NCI-H2171 treated with DMSO at 0.1 percent for 48 hours (cell line): Measurements from ENCODE around the gene PRPS1.
"Not testable (repeated sequence)": the region's sequence is repeated elsewhere in the genome, so short reads cannot be mapped to it uniquely, and the experiment has no call there.

Source experiments
- DNase-seq: peaks from one replicate; lab custom pipeline; 2025; lab: John Stamatoyannopoulos, UW

The PRPS1 gene

DNA sequence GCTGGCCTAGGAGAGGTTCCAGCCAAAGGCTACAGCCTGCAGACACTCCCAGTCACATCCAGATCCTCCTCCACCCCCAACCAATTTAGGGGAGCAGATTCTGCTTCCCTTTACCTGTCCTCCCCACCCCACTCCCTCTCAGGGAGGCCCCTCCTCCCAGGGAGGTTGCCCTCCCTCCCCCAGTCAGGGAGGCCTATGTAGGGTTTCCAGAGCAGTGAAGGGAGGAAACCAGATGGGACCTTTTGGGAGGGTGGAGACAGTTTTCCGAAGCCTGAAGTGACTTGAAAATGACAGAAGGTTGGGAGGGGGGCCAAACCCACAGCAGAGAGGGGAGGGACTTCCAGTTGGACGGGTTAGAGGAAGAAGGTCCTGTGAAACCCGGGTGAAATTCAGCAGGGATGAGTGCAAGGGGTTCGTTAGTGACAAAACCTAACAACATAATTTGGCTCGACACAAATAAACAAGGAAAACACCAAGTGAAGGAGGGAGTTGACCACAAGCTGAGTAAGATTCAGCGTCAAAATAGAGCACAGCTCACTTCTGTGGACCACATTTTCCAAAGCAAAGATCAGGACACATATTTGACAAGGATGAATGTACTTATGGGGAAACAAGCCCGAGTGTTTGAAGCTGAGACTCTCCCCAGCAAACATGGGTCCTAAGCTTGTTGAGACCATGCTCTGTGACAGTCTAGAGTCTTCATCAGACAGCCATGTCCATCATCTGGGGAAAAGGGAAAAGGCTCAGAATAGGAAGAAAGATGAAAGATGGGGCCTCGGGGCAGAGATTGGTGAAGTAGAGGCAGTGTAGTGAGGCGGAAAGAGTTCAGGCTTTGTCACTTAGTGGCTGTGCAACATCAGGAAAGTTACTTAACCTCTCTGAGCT is 46.4 kb downstream of the PRPS1 start:
- peak; percentile 84 for DNase-seq

DNA sequence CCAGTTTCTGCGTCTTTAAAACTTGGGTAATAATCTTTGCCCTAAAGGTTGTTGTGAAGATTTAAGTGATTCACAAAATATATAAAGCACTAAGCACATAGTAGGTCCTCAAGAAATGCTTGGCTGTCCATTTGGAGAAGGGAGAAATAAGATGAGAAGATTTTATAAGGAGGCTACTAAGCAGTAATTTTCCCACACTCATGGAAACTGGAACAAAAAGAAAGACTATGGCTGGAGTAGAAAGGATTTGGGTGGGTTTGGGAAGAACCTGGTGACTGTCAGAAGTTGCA is 47.0 kb downstream of the PRPS1 start:
- DNase-seq: no peak

DNA sequence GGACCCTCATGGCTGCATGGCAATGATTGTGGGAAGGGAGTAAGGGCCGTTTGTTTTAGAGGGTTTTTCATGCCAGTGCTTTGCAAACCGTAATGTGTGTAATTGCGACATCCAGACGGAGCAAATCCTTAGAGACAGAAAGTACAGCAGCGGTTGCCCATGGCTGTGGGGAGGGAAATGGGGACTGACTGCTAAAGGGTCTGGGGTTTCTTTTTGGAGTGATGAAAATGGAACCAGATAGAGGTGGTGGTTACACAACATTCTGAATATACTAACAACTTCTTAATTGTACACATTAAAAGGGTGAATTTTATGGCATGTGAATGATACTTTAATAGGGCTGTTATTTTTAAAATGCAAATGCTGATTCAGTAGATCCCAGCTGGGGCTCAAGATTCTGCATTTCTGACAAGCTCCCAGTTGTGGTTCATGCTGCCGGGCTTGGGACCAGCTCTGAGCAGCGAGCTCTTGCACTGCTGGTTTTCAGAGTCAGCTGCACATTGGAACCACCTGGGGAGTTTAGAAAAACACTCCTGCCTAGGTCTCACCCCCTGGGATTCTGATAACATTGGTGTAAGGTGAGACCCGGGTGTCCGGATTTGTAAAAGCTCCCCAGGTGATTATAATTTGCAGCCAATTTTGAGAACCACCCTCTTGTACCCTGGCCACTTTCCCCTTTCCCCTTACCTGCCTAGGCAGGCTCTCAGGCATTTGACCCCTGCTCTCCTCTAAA is 47.7 kb downstream of the PRPS1 start:
- peak; percentile 52 for DNase-seq

DNA sequence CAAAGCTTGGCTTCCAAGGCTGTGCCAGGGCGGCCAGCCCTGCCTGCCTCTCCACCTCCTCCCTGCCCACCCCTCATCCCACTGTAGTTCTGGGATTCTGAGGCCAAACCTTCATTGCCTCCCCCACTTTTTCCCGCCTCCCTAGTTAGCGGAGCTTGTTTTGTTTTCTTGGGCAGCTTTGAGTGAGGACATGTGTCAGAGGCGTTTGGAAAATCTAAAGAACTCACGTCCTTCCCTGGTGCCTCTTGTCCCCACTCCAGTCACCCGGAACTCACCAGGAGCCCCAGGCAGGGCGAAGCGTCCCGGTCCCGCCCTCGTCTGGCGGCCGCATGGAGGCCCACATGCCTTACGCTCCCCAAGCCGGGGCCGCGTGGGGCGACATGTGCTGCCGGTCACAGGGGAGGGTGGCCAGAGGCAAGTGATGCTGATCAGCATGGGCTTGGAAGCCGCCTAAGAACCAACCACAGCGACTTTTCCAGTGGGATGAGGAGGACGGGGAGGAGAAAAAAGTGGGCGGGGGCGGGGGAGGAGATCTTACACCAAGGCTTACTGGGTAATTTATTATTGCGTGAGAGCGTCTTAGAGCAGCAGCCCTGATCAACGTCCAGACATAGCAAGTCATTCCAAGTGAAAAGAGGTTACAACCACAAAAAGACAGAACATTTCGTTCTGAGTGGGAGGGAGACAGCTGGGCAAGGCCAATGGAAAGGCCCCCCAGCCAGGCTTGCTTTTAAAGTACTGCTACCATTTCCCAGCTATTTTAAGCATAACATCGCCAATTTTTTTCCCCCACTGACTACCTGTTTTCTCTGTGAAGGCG is 48.5 kb downstream of the PRPS1 start:
- DNase-seq: peak; percentile 76

DNA sequence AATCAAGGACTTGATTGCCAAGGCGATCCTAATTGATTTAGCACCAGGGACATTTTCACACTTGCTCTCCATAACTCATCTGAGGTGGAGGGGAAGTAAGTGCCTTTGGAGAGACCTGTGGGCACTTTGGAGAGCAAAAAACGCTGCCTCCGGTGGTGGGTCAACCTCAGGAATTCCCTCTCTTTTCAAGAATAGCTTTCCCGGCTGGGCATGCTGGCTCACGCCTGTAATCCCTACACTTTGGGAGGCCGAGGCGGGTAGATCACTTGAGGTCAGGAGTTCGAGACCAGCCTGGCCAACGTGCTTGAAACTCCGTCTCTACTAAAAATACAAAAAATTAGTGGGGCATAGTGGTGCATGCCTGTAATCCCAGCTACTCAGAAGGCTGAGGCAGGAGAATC is 49.2 kb downstream of the PRPS1 start:
- no peak for DNase-seq

DNA sequence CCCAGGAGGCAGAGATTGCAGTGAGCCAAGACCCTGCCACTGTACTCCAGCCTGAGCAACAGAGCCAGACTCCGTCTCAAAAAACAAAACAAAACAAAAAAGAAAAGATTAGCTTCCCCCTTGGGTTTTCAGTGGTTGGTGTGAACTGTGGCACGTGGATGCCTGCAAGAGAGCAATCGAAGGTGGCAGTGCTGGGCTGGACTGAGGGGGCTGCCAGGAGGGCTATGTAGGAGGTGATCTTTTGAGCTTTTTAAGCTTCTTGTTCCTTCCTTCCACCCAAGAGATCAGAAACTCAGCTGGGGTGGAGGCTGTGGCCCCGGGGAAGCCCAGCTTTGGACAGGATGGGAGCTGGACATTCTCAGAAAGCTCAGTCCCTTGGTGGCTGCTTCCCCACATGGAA is 49.6 kb downstream of the PRPS1 start:
- no peak for DNase-seq

DNA sequence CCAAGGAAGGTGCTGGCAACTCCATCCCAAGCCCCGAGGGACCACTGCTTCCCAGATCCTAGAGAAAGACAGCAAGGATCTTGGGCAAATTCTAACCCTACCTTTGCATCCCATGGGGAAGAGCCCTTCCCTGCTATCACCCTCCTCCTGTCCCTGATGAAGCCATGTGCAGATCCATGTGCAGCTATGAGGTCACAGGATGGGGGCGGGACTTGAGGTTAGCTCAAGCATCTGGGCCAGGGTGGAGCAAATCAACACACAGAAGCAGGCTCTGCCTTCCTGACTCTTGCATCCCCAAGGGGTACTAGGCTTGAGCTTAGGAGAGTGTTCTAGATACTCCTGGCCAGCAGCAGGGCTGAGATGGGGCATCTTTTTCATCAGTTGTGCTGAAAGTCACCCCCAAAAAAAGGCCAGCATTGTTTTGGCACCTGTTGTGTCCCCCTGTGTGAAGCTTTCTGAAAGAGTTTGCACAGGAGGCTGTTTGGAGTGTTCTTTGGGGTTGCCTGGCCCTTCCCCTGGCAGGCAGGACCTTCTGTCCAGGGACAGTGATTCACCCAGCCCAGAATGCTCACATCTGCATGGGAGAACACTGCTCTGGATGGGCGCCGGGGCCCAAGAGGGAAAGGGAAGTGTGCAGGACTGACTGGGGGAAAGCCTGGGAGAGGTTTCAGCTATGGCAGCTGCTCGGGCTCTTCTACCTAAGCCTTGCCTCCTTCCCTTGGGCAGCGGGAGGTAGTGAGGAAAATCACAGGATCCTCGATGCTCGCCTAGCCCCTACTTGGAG is 50.8 kb downstream of the PRPS1 start:
- no peak for DNase-seq

DNA sequence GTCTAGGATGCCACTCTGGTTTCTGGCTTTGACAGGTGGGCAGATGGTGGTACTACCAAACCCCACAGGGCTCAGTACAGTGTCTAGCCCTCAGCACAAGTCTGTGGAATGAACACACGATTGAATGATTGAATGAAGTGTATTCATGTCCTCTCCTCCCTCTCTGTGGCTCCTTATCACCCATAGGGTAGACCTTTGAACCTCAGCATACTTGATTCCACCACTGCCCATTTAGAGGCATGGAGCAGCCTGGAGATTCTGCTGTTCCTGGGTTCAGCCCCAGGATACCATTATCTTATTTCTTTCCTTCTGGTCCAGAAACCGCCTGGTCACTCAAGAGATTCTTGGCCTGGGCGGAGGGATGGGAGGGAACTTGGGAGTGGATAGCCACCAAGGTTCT is 53.9 kb downstream of the PRPS1 start:
- no peak for DNase-seq

DNA sequence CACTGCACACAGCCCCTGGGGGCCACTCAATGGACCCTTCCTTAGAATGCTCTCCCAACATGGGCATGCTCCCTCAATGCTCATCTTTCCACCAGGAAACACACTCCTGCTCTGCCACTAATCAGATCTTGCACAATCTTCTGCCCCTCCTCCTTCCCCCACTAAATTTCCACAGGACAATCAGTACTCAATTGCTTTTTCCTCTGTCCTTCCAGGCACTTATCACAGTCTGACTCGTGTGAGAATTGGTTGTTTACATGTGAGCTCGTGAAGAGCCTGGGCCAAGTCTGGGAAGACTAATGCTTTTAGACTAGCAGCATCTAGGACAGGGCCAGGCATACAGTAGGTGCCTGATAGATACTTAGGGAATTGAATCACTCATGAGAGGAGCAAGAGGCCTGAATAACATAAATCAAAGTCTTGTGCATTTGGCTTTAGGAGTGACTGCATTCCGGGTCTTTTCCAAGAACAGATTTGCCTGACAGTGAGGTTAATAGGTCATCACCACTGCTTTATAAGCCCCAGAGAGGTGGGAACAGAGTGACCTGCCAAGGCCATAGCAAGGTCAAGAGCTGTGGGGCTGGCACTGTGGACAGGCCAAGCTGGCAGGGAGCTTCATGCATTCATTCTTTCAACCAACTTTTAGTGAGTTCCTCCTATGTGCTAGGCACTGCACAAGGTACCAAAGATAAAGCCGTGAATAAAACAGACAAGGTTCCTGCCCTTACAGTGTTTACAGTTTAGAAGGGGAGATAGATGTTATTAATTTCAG is 55.0 kb downstream of the PRPS1 start:
- no peak for DNase-seq

DNA sequence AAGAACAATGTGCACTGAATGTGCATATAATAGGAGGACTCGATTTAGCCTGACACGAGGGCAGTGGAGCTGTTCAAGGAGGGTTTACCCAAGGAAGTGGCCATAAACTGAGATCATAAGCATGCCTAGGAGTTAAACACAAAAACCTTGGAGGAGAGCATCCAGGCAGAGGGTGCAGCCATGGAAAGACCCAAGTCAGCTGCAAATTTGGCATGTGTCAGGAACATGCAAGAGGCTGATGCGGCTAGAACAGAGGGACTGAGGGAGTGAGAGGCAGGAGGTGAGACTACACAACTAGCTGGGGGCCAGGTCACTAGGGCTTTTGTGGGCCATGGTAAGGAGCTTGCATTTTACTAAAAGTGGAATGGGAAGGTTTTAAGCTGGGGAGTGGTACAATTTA is 55.6 kb downstream of the PRPS1 start:
- DNase-seq: no peak

DNA sequence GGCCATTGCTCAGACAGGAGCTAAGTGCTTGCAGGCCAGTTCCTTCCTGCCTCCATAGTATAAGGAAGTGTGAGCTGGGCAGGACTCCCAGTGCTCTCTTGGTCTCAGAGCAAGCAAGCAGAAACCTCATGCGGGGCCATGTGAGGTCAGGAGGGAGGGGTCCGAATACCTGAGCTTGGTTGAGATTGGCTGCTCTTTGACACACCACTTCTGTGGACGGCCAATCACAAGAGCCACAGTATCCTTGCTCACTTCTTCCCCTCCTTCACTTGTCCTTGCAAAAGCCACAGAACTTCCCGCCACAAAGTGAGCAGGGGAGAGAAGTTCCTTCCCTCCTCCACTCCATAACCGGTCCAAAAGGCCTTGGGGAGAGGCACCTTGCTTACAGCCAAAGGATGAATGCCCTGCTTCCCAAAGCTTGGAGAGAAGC is 56.7 kb downstream of the PRPS1 start:
- no peak for DNase-seq

DNA sequence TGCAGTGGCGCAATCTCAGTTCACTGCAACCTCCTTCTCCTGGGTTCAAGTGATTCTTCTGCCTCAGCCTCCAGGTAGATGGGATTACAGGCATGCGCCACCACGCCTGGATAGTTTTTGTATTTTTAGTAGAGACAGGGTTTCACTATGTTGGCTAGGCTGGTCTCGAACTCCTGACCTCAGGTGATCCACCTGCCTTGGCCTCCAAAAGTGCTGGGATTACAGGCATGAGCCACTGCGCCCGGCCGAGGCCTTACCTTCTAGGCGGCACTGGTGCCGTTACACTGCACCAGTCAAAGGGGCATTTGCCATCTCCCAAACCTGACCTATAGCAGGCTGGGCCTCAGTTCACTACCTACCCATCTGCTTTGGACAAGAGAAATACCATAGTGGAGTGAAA is 57.3 kb downstream of the PRPS1 start:
- DNase-seq: not testable (repeated sequence)

DNA sequence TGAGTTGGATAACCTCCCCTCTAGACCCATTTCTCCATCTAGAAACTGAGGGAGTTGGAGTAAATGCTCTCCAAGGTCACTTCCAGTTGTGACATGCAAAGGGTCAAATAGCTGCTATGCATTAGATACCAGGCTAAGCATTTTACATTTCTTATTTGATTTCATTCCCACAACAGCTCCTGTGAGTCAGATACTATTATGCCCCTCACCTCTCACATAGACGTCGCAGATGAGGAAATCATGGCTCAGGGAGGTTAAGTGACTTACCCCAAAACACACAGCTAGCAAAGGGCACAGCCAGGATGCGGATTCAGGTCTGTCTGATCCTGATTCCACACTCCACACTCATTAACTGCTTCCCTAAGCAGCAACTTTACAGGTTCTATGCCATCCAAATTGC is 57.7 kb downstream of the PRPS1 start:
- DNase-seq: no peak

DNA sequence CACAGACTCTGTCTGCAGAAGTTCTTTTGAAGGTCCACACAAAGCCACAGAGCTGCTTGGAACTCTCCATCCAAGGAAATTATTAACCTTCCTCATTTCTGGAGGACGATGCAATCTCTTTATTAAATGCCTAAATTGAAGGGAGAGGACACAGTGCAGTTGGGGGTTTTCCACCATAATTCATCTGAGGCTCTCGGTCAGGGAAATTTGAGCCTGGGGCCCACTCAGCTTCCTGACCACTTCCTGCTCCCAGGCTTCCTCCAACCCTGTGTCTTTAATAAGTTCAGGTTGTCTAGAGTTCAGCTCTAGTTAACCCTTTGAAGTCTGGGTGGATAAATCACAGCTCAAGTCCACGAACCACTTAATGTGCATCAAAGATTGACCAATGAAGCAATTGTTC is 58.5 kb downstream of the PRPS1 start:
- no peak for DNase-seq

DNA sequence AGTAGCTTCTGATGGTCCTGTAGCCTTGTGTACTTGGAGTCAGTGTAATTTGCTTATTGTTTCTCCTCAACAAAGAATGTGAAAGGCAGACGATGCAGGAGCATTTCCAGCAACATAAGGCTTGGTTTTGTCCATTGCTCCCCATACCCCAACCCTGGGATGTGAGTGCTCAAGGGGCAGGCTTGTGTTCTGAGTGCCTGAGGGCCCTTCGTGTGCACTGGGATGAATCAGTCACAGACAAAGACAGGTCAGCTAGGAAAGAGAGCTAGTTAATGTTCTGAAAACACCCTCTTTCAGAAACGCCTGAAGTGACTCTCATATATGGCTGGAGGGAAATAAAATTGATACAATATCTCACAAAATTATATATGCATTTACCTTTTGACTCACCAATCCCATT is 59.1 kb downstream of the PRPS1 start:
- DNase-seq: no peak

DNA sequence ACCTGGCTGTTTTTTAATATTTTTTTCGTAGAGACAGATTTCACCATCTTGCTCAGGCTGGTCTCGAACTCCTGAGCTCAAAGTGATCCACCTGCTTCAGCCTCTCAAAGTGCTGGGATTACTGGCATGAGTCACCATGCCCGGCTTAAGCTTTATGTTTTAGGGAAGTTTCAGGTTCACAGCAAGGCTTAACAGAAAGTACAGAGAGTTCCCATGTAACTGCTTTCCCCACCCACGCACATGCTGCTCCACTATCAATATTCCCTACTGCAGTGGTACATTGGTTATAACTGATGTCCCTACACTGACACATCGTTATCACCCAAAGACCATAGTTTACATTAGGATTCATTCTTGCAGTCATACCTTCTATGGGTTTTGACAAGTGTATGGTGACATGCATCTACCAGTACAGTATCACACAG is 62.7 kb downstream of the PRPS1 start:
- DNase-seq: no peak

DNA sequence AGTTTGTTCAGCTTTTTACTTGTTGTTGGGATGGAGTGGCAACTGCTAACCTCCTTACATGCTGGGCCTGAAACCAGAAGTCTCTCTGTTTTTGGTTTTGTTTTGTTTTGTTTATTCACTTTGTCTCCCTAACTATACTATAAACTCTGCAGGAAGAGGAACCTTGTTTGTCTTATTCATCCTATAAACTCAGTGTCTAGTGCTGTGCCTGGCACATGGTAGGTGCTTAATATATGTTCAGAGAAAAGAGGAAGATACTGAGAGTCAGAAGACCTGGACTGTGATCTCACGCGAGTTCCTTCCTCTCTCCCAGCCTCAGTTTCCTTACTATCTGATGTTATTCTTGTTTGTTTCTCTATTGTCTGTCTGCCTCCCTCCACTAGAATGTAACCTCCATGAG is 71.3 kb downstream of the PRPS1 start:
- DNase-seq: no peak

DNA sequence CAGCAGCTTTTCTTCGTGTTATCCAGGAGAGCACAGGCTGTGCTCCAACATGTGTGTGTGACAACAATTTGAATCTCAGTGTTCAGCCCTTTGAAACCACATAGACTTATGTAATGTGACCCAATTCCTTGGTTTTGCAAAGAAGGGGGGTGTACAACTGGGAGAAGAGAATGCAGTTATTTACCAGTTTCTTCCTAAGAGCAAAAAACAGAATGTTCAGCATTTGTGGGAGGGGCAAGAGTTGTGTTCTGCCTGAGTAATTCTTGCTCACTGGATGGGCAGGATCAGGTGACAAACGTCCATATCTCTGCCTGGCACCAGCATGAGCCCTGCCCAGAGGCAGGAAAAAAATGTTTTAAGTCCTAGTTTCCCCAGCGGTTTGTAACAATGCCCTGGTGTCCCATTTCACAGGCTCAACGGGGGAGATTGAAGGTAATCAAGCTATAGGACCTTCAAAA is 72.0 kb downstream of the PRPS1 start:
- peak; percentile 12 for DNase-seq
